Subcutaneous abdominal adipose tissue (tissue), 5 donors: Measurements from ENCODE around the gene CCDC97.
A peak's percentile ranks its signal among the peaks of the same experiment; 100 is the strongest.

Source experiments
- H3K27ac ChIP-seq: one replicate; pipeline ENCODE4 v1.7.0; 2013; ENCODE audit warnings: low read depth, mild to moderate bottlenecking, inconsistent platforms, low read length, moderate library complexity
- H3K27me3 ChIP-seq, 5 donors: one replicate each; pipeline ENCODE4 v1.7.0; 2013; ENCODE audit warnings: low read length in 5 of 5, inconsistent platforms in 1 of 5; ENCODE audit not compliant: control insufficient read depth in 5 of 5, insufficient read depth in 4 of 5
- H3K36me3 ChIP-seq, 5 donors: one replicate each; pipeline ENCODE4 v1.7.0; 2013; ENCODE audit warnings: low read length in 5 of 5; ENCODE audit not compliant: control insufficient read depth in 5 of 5, insufficient read depth in 5 of 5
- H3K4me1 ChIP-seq, 5 donors: one replicate each; pipeline ENCODE4 v1.7.0; 2013; ENCODE audit warnings: low read length in 5 of 5, mild to moderate bottlenecking in 3 of 5, moderate library complexity in 1 of 5; ENCODE audit not compliant: control insufficient read depth in 5 of 5, insufficient read depth in 5 of 5
- H3K4me3 ChIP-seq, 5 donors: one replicate each; pipeline ENCODE4 v1.7.0; 2013; ENCODE audit warnings: low read length in 5 of 5, low read depth in 1 of 5
- H3K9ac ChIP-seq, 5 donors: one replicate each; pipeline ENCODE4 v1.7.0; 2013; ENCODE audit warnings: low read length in 5 of 5, mild to moderate bottlenecking in 4 of 5, moderate library complexity in 3 of 5
- H3K9me3 ChIP-seq, 5 donors: one replicate each; pipeline ENCODE4 v1.7.0; 2013; ENCODE audit warnings: low read length in 5 of 5; ENCODE audit not compliant: control insufficient read depth in 5 of 5
- donor health status: healthy.
- donor health status: healthy.
- donor health status: healthy.
- donor health status: healthy.
- donor health status: healthy.

The CCDC97 gene

DNA sequence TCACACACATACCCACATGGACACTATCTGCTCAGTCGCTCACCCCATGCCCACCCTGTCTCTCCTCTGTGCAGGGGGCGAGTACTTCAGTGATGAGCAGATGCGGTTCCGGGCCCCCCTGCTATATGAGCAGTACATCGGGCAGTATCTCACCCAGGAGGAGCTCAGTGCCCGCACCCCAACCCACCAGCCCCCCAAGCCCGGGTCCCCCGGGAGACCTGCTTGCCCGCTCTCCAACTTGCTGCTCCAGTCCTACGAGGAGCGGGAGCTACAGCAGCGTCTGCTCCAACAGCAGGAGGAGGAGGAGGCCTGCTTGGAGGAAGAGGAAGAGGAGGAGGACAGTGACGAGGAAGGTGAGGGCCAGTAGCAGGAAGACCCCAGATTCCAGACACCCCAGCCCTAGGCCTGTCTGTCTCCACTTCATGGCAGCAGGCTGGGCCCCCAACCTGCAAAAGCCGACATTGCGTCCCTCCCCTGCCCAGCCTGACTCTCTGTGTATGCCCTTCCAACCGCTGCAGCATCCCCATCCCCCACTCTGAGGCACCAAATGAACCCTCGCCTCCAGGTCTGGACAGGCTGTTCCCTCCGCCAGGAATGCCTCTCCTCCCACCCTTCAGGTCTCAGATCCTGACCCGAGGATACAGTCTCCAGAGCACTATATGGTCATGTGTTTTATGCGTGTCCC is 9.7 kb downstream of the CCDC97 start:
- H3K4me3 ChIP-seq, result no peak overlapping the region
- H3K36me3 ChIP-seq, result peaks cover 5 to 67% (median 57%) of the 10 kb centered on the region in 5 donors
- H3K9ac ChIP-seq, result no peak overlapping the region
- peaks cover 7 to 52% (median 35%) of the 10 kb centered on the region in 5 donors for H3K4me1 ChIP-seq
- no peaks in the 10 kb centered on the region for H3K27me3 ChIP-seq
- H3K9me3 ChIP-seq, result no peaks in the 10 kb centered on the region
- no peak overlapping the region for H3K27ac ChIP-seq

DNA sequence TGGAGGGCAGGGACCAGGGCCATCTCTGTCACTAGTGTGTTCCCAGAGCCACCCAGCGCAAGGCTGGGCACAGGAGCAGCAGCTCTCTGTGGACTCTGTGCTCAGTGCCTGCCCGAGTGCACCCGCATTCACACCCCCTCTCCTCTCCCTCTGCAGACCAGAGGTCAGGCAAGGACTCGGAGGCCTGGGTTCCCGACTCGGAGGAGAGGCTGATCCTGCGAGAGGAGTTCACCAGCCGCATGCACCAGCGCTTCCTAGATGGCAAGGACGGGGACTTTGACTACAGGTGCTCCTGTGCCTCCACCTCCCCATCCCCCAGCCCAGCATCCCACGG is 10.2 kb downstream of the CCDC97 start:
- Histone ChIP-seq H3K27me3 (no peaks in the 10 kb centered on the region), H3K9me3 (no peaks in the 10 kb centered on the region), H3K36me3 (peaks cover 5 to 66% (median 57%) of the 10 kb centered on the region in 5 donors), H3K4me3 (no peak overlapping the region), H3K4me1 (peaks cover 10 to 57% (median 40%) of the 10 kb centered on the region in 5 donors), H3K9ac (no peak overlapping the region), H3K27ac (no peak overlapping the region)

- Histone ChIP-seq H3K9ac (no peak overlapping the region), H3K4me3 (no peak overlapping the region), H3K27ac (no peak overlapping the region), H3K9me3 (no peaks in the 10 kb centered on the region), H3K36me3 (peaks cover 5 to 66% (median 57%) of the 10 kb centered on the region in 5 donors), H3K27me3 (no peaks in the 10 kb centered on the region), H3K4me1 (peaks cover 12 to 61% (median 44%) of the 10 kb centered on the region in 5 donors)
Measured at GRCh38 chr19:41320568-41320967, 10.6 kb downstream of the CCDC97 start.

- Histone ChIP-seq H3K4me3 (no peak overlapping the region), H3K27me3 (peaks cover 0 to 4% (median 4%) of the 10 kb centered on the region in 5 donors), H3K9ac (no peak overlapping the region), H3K36me3 (peaks cover 5 to 60% (median 55%) of the 10 kb centered on the region in 5 donors), H3K9me3 (no peaks in the 10 kb centered on the region), H3K4me1 (peaks cover 14 to 67% (median 50%) of the 10 kb centered on the region in 5 donors), H3K27ac (peak overlapping the region; percentile 84)
Measured at GRCh38 chr19:41321204-41321599, 11.2 kb downstream of the CCDC97 start.

GRCh38 chr19:41321600-41322270 is 11.8 kb downstream of the CCDC97 start:
- H3K36me3 ChIP-seq, result peaks cover 5 to 54% (median 49%) of the 10 kb centered on the region in 5 donors
- H3K27ac ChIP-seq, result peak overlapping the region; percentile 84

DNA sequence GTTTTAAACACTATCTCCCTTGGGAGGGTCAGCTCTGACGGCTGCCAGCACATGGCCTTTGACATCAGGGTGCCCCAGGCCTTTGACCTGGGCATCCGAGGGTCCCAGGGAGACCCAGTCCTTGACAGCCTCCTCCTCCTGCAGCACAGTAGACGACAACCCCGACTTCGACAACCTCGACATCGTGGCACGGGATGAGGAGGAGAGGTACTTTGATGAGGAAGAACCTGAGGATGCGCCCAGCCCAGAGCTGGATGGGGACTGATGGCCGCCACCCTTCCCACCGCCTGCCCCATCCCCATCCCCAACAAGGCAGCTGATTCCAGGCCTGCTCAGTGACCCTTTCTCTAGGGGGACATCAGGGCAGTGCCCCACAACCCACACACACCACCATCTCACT is 12.5 kb downstream of the CCDC97 start:
- Histone ChIP-seq H3K36me3 (peaks cover 0 to 47% (median 42%) of the 10 kb centered on the region in 5 donors), H3K4me1 (peaks cover 17 to 80% (median 62%) of the 10 kb centered on the region in 5 donors), H3K27me3 (peaks cover under 1 to 13% (median 8%) of the 10 kb centered on the region in 5 donors), H3K4me3 (no peak overlapping the region), H3K9me3 (no peaks in the 10 kb centered on the region), H3K27ac (peak overlapping the region; percentile 84), H3K9ac (peak overlapping the region in 2 of 5 donors; percentile 33 to 53)

More at GRCh38 chr19:41321600-41322270, 11.8 kb downstream of the CCDC97 start:
- no peak overlapping the region for H3K4me3 ChIP-seq
- H3K4me1 ChIP-seq, result peaks cover 17 to 72% (median 56%) of the 10 kb centered on the region in 5 donors
- no peak overlapping the region for H3K9ac ChIP-seq
- peaks cover 0 to 7% (median 5%) of the 10 kb centered on the region in 5 donors for H3K27me3 ChIP-seq
- H3K9me3 ChIP-seq, result no peaks in the 10 kb centered on the region

DNA sequence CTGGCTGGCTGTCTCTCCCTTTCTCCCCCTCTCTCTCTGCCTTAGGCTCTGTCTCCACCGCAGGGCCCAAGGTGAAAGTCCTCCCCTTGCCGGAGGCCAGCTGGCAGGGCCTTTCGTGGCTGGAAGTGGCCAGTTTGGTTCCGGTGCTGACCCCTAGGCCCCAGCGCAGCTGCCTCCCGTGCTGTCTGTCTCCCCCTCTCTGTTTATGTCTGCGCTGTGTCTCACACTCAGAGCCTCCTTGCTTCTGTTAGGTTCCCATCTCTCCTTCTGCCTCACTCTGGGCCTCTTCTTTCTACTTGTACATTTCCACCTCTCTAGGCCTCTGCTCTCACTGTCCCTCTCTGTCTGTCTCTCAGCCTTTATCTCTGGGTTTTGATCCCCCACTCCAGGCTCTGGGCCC is 13.1 kb downstream of the CCDC97 start:
- H3K9me3 ChIP-seq, result no peaks in the 10 kb centered on the region
- H3K27me3 ChIP-seq, result peaks cover 6 to 16% (median 8%) of the 10 kb centered on the region in 5 donors
- no peak overlapping the region for H3K4me3 ChIP-seq
- H3K4me1 ChIP-seq, result peaks cover 17 to 85% (median 68%) of the 10 kb centered on the region in 5 donors
- peaks cover 0 to 49% (median 39%) of the 10 kb centered on the region in 5 donors for H3K36me3 ChIP-seq
- peak overlapping the region; percentile 84 for H3K27ac ChIP-seq
- H3K9ac ChIP-seq, result peak overlapping the region in 3 of 5 donors; percentile 32 to 53 (median 33)

GRCh38 chr19:41323430-41324125 is 13.6 kb downstream of the CCDC97 start:
- Histone ChIP-seq H3K9ac (peak overlapping the region in 4 of 5 donors; percentile 15 to 68 (median 49)), H3K36me3 (peaks cover 0 to 49% (median 36%) of the 10 kb centered on the region in 5 donors), H3K27ac (peak overlapping the region; percentile 84), H3K27me3 (peaks cover 6 to 17% (median 8%) of the 10 kb centered on the region in 5 donors), H3K4me3 (peak overlapping the region in 1 of 5 donors; percentile 17), H3K9me3 (no peaks in the 10 kb centered on the region), H3K4me1 (peaks cover 18 to 91% (median 74%) of the 10 kb centered on the region in 5 donors)

- peaks cover 0 to 42% (median 32%) of the 10 kb centered on the region in 5 donors for H3K36me3 ChIP-seq
- H3K4me3 ChIP-seq, result peak overlapping the region in 1 of 5 donors; percentile 17
- no peaks in the 10 kb centered on the region for H3K9me3 ChIP-seq
- peak overlapping the region; percentile 84 for H3K27ac ChIP-seq
- H3K27me3 ChIP-seq, result peaks cover 6 to 20% (median 9%) of the 10 kb centered on the region in 5 donors
- H3K4me1 ChIP-seq, result peaks cover 20 to 98% (median 75%) of the 10 kb centered on the region in 5 donors
- H3K9ac ChIP-seq, result peak overlapping the region in 4 of 5 donors; percentile 15 to 68 (median 49)
Measured at GRCh38 chr19:41324231-41324702, 14.3 kb downstream of the CCDC97 start.
